Activated T-helper 1 cell treated with anti-CD3 and anti-CD28 coated beads, Interleukin-12 subunit alpha, Interleukin-12 subunit beta, Interleukin-2, Interleukin-4 antibody, amounts not matched to agents 30 ng/mL and 10 ng/mL and 1 ng/mL, durations not matched to agents 14 hours and 24 hours and 36 hours (primary cell): ENCODE results near the gene AJAP1. TPM values are rescaled to one million over a fixed set of nuclear protein-coding genes. Genes with fewer than 3 reads are reported as not detected.

ENCODE experiments used
- DNase-seq: peaks from one replicate; pipeline ENCODE4 v3.0.0; 2021; ENCODE audit warnings: low spot score
- H3K27ac Mint-ChIP-seq: one replicate; pipeline ENCODE4 v1.8.0; 2021; ENCODE audit warnings: mild to moderate bottlenecking, mixed read lengths
- H3K27me3 Mint-ChIP-seq: one replicate; pipeline ENCODE4 v1.8.0; 2022; ENCODE audit warnings: mild to moderate bottlenecking, moderate library complexity, mixed read lengths; ENCODE audit not compliant: insufficient read depth
- H3K36me3 Mint-ChIP-seq: one replicate; pipeline ENCODE4 v1.8.0; 2021; ENCODE audit warnings: low read depth, mixed read lengths
- H3K4me1 Mint-ChIP-seq: one replicate; pipeline ENCODE4 v1.8.0; 2021; ENCODE audit warnings: low read depth, mixed read lengths
- H3K4me3 Mint-ChIP-seq: one replicate; pipeline ENCODE4 v1.8.0; 2021; ENCODE audit warnings: mild to moderate bottlenecking, moderate library complexity, mixed read lengths
- H3K9me3 Mint-ChIP-seq: one replicate; pipeline ENCODE4 v1.8.0; 2021; ENCODE audit warnings: mixed read lengths
- intact Hi-C: fragments of 100-400 bp; cut with micrococcal nuclease; formaldehyde crosslinking; loops from one replicate; pipeline ENCODE4 v1.15.1; 2024
- total RNA-seq: library from RNA; stranded (reverse); gene quantifications from 2 replicates; pipeline ENCODE4 v1.2.3, GENCODE V29; 2022

Gene AJAP1
- total RNA-seq, 1 donor from 2014 or later, result not detected

GRCh38 chr1:4636644-4637380 is 17.6 kb upstream of the AJAP1 start:
- H3K4me1 Mint-ChIP-seq, result no peaks in the 10 kb centered on the region
- peaks cover 5% of the 10 kb centered on the region for H3K27me3 Mint-ChIP-seq
- no peaks in the 10 kb centered on the region for H3K36me3 Mint-ChIP-seq
- DNase-seq, result no peak
- intact Hi-C loops, result no loop called here
- H3K27ac Mint-ChIP-seq, result no peak overlapping the region
- no peaks in the 10 kb centered on the region for H3K9me3 Mint-ChIP-seq
- H3K4me3 Mint-ChIP-seq, result no peak overlapping the region

GRCh38 chr1:4637616-4638344 is 16.6 kb upstream of the AJAP1 start:
- intact Hi-C loops, result no loop called here
- no peak for DNase-seq
- Mint-ChIP-seq H3K27ac (no peak overlapping the region), H3K4me1 (no peaks in the 10 kb centered on the region), H3K9me3 (no peaks in the 10 kb centered on the region), H3K36me3 (no peaks in the 10 kb centered on the region), H3K4me3 (no peak overlapping the region), H3K27me3 (peaks cover 7% of the 10 kb centered on the region)

GRCh38 chr1:4638345-4638729 is 16.1 kb upstream of the AJAP1 start:
- DNase-seq, result no peak
- no peak overlapping the region for H3K4me3 Mint-ChIP-seq
- no peaks in the 10 kb centered on the region for H3K36me3 Mint-ChIP-seq
- H3K4me1 Mint-ChIP-seq, result no peaks in the 10 kb centered on the region
- peaks cover 7% of the 10 kb centered on the region for H3K27me3 Mint-ChIP-seq
- H3K27ac Mint-ChIP-seq, result no peak overlapping the region
- intact Hi-C loops, result no loop called here
- H3K9me3 Mint-ChIP-seq, result no peaks in the 10 kb centered on the region

- intact Hi-C loops, result no loop called here
- no peaks in the 10 kb centered on the region for H3K9me3 Mint-ChIP-seq
- H3K27me3 Mint-ChIP-seq, result peaks cover 9% of the 10 kb centered on the region
- no peaks in the 10 kb centered on the region for H3K36me3 Mint-ChIP-seq
- H3K4me1 Mint-ChIP-seq, result no peaks in the 10 kb centered on the region
- DNase-seq, result no peak
- no peak overlapping the region for H3K27ac Mint-ChIP-seq
- no peak overlapping the region for H3K4me3 Mint-ChIP-seq
Observed at GRCh38 chr1:4640931-4641330, 13.5 kb upstream of the AJAP1 start.

- Mint-ChIP-seq H3K36me3 (no peaks in the 10 kb centered on the region), H3K4me1 (no peaks in the 10 kb centered on the region), H3K27ac (no peak overlapping the region), H3K9me3 (no peaks in the 10 kb centered on the region), H3K27me3 (peaks cover 7% of the 10 kb centered on the region), H3K4me3 (no peak overlapping the region)
- intact Hi-C loops, result no loop called here
- no peak for DNase-seq
Observed at GRCh38 chr1:4647391-4647790, 7.0 kb upstream of the AJAP1 start.

GRCh38 chr1:4648657-4649056 is 5.8 kb upstream of the AJAP1 start:
- H3K27ac Mint-ChIP-seq, result no peak overlapping the region
- no peak overlapping the region for H3K4me3 Mint-ChIP-seq
- H3K27me3 Mint-ChIP-seq, result peaks cover 12% of the 10 kb centered on the region
- intact Hi-C loops, result no loop called here
- no peak for DNase-seq
- H3K4me1 Mint-ChIP-seq, result no peaks in the 10 kb centered on the region
- H3K36me3 Mint-ChIP-seq, result no peaks in the 10 kb centered on the region
- no peaks in the 10 kb centered on the region for H3K9me3 Mint-ChIP-seq

- DNase-seq, result no peak
- Mint-ChIP-seq H3K27ac (no peak overlapping the region), H3K4me3 (no peak overlapping the region), H3K4me1 (no peaks in the 10 kb centered on the region), H3K36me3 (no peaks in the 10 kb centered on the region), H3K9me3 (no peaks in the 10 kb centered on the region), H3K27me3 (peaks cover 13% of the 10 kb centered on the region)
- intact Hi-C loops, result no loop called here
Observed at GRCh38 chr1:4650481-4650880, 3.9 kb upstream of the AJAP1 start.

- Mint-ChIP-seq H3K27me3 (peaks cover 13% of the 10 kb centered on the region), H3K36me3 (no peaks in the 10 kb centered on the region), H3K9me3 (no peaks in the 10 kb centered on the region), H3K4me3 (no peak overlapping the region), H3K27ac (no peak overlapping the region), H3K4me1 (no peaks in the 10 kb centered on the region)
- intact Hi-C loops, result no loop called here
- no peak for DNase-seq
Observed at GRCh38 chr1:4650981-4651380, 3.4 kb upstream of the AJAP1 start.

- Mint-ChIP-seq H3K36me3 (no peaks in the 10 kb centered on the region), H3K27ac (no peak overlapping the region), H3K4me1 (no peaks in the 10 kb centered on the region), H3K4me3 (no peak overlapping the region), H3K27me3 (peaks cover 28% of the 10 kb centered on the region), H3K9me3 (no peaks in the 10 kb centered on the region)
- DNase-seq, result peak; percentile 30
- intact Hi-C loops, result no loop called here
Observed at GRCh38 chr1:4652631-4653327, 1.6 kb upstream of the AJAP1 start.

- intact Hi-C loops, result no loop called here
Observed at GRCh38 chr1:4653328-4653660, 1.1 kb upstream of the AJAP1 start.

GRCh38 chr1:4654764-4655673 is 610 bp downstream of the AJAP1 start:
- Mint-ChIP-seq H3K27ac (no peak overlapping the region), H3K27me3 (peaks cover 38% of the 10 kb centered on the region), H3K4me1 (no peaks in the 10 kb centered on the region), H3K9me3 (no peaks in the 10 kb centered on the region), H3K4me3 (no peak overlapping the region), H3K36me3 (no peaks in the 10 kb centered on the region)
- intact Hi-C loops, result no loop called here
- no peak for DNase-seq

More at GRCh38 chr1:4653328-4653660, 1.1 kb upstream of the AJAP1 start:
- Mint-ChIP-seq H3K27ac (no peak overlapping the region), H3K27me3 (peaks cover 30% of the 10 kb centered on the region), H3K4me1 (no peaks in the 10 kb centered on the region), H3K4me3 (no peak overlapping the region), H3K36me3 (no peaks in the 10 kb centered on the region), H3K9me3 (no peaks in the 10 kb centered on the region)
- no peak for DNase-seq

GRCh38 chr1:4655674-4656532 is 1.5 kb downstream of the AJAP1 start:
- Mint-ChIP-seq H3K27me3 (peaks cover 44% of the 10 kb centered on the region), H3K4me1 (no peaks in the 10 kb centered on the region), H3K9me3 (no peaks in the 10 kb centered on the region), H3K4me3 (no peak overlapping the region), H3K36me3 (no peaks in the 10 kb centered on the region), H3K27ac (no peak overlapping the region)
- intact Hi-C loops, result no loop called here
- no peak for DNase-seq
